Astrocyte (in vitro differentiated cells and primary cell): Measurements from ENCODE around the gene DIDO1. TPM values are rescaled to one million over a fixed set of nuclear protein-coding genes. Genes with fewer than 3 reads are reported as not detected.

Experiments used
- DNase-seq: peaks from one replicate; pipeline ENCODE4 v3.0.0-alpha.2; 2010; ENCODE audit warnings: low read depth
- FAIRE-seq: peaks from 2 replicates; lab custom pipeline; 2011; peaks lifted over from hg19 to GRCh38; lab: Jason Lieb, UNC
- H2AFZ ChIP-seq: 2 replicates; pipeline ENCODE4 v1.6.0; 2012; ENCODE audit warnings: low read depth, low read length, inconsistent platforms
- H3K27ac ChIP-seq: 2 replicates; pipeline ENCODE4 v1.5.1; 2011; ENCODE audit warnings: low read depth, low read length, inconsistent platforms
- H3K27me3 ChIP-seq: 2 replicates; pipeline ENCODE4 v1.6.0; 2011; ENCODE audit warnings: low read length, inconsistent platforms; ENCODE audit not compliant: insufficient read depth
- H3K36me3 ChIP-seq: 2 replicates; pipeline ENCODE4 v1.5.1; 2011; ENCODE audit warnings: low read length, inconsistent platforms; ENCODE audit not compliant: insufficient read depth
- H3K4me1 ChIP-seq: 2 replicates; pipeline ENCODE4 v1.5.1; 2011; ENCODE audit warnings: low read length, inconsistent platforms; ENCODE audit not compliant: insufficient read depth
- H3K4me2 ChIP-seq: 2 replicates; pipeline ENCODE4 v1.6.0; 2012; ENCODE audit warnings: low read length, inconsistent platforms
- H3K4me3 ChIP-seq: 2 replicates; pipeline ENCODE4 v1.5.1; 2011; ENCODE audit warnings: low read depth, mild to moderate bottlenecking, low read length, inconsistent platforms; ENCODE audit not compliant: insufficient read depth
- H3K79me2 ChIP-seq: 2 replicates; pipeline ENCODE4 v1.6.0; 2012; ENCODE audit warnings: mild to moderate bottlenecking, low read length, inconsistent platforms; ENCODE audit not compliant: insufficient read depth
- H3K9ac ChIP-seq: 2 replicates; pipeline ENCODE4 v1.6.0; 2012; ENCODE audit warnings: mild to moderate bottlenecking, low read length, inconsistent platforms
- H3K9me3 ChIP-seq: 2 replicates; pipeline ENCODE4 v1.5.1; 2012; ENCODE audit warnings: low read depth, mild to moderate bottlenecking, low read length, inconsistent platforms; ENCODE audit not compliant: insufficient read depth
- H4K20me1 ChIP-seq: 2 replicates; pipeline ENCODE4 v1.6.0; 2012; ENCODE audit warnings: low read length, inconsistent platforms; ENCODE audit not compliant: insufficient read depth
- H3K27ac Mint-ChIP-seq: one replicate; pipeline ENCODE4 v1.8.0; 2021; ENCODE audit warnings: mild to moderate bottlenecking, mixed read lengths; ENCODE audit not compliant: unreplicated experiment
- H3K27me3 Mint-ChIP-seq: one replicate; pipeline ENCODE4 v1.8.0; 2021; ENCODE audit warnings: low read depth, mixed read lengths; ENCODE audit not compliant: unreplicated experiment
- H3K36me3 Mint-ChIP-seq: one replicate; pipeline ENCODE4 v1.8.0; 2021; ENCODE audit warnings: low read depth, mixed read lengths; ENCODE audit not compliant: unreplicated experiment
- H3K4me1 Mint-ChIP-seq: one replicate; pipeline ENCODE4 v1.8.0; 2021; ENCODE audit warnings: low read depth, mixed read lengths; ENCODE audit not compliant: unreplicated experiment
- H3K4me3 Mint-ChIP-seq: one replicate; pipeline ENCODE4 v1.8.0; 2021; ENCODE audit warnings: mild to moderate bottlenecking, moderate library complexity, mixed read lengths; ENCODE audit not compliant: unreplicated experiment
- H3K9me3 Mint-ChIP-seq: one replicate; pipeline ENCODE4 v1.8.0; 2021; ENCODE audit warnings: mild to moderate bottlenecking, mixed read lengths; ENCODE audit not compliant: unreplicated experiment
- CTCF ChIP-seq: IDR thresholded peaks from 2 replicates; pipeline ENCODE4 v1.5.1; 2011; ENCODE audit warnings: low read depth, mild to moderate bottlenecking, inconsistent platforms, low read length, moderate library complexity; ENCODE audit not compliant: insufficient read depth
- EZH2 ChIP-seq: IDR thresholded peaks from 2 replicates; pipeline ENCODE4 v1.6.1; 2012; ENCODE audit warnings: mild to moderate bottlenecking, low read length, inconsistent platforms; ENCODE audit not compliant: insufficient read depth
- total RNA-seq: library from RNA; stranded (reverse); gene quantifications from 2 replicates; pipeline ENCODE4 v1.2.1, GENCODE V29; 2021

DIDO1 gene
- total RNA-seq, 1 donor from 2014 or later = 39.0 TPM

GRCh38 chr20:62858058-62858830 is 68.1 kb downstream of the DIDO1 start:
- H3K27ac Mint-ChIP-seq = no peak overlapping the region
- DNase-seq (no peak), FAIRE-seq (no peak)
- Histone ChIP-seq H3K36me3 (peaks cover 8% of the 10 kb centered on the region), H3K79me2 (peaks cover 20% of the 10 kb centered on the region), H3K4me3 (no peak overlapping the region), H3K9me3 (no peaks in the 10 kb centered on the region), H3K27me3 (no peaks in the 10 kb centered on the region), H2AFZ (no peak overlapping the region), H4K20me1 (peaks cover 44% of the 10 kb centered on the region), H3K27ac (no peak overlapping the region), H3K9ac (no peak overlapping the region), H3K4me2 (no peak overlapping the region), H3K4me1 (peaks cover 10% of the 10 kb centered on the region)
- no peak overlapping the region for H3K4me3 Mint-ChIP-seq
- TF ChIP-seq EZH2 (no peak), CTCF (no peak)
- H3K9me3 Mint-ChIP-seq = no peaks in the 10 kb centered on the region
- H3K4me1 Mint-ChIP-seq = peaks cover 18% of the 10 kb centered on the region
- peaks cover 12% of the 10 kb centered on the region for H3K36me3 Mint-ChIP-seq
- no peaks in the 10 kb centered on the region for H3K27me3 Mint-ChIP-seq

- FAIRE-seq (no peak), DNase-seq (no peak)
- Mint-ChIP-seq H3K4me3 (no peak overlapping the region), H3K27me3 (no peaks in the 10 kb centered on the region), H3K9me3 (no peaks in the 10 kb centered on the region), H3K36me3 (peaks cover 15% of the 10 kb centered on the region), H3K27ac (no peak overlapping the region), H3K4me1 (peaks cover 16% of the 10 kb centered on the region)
- H2AFZ ChIP-seq = no peak overlapping the region
- peaks cover 9% of the 10 kb centered on the region for H3K4me1 ChIP-seq
- H3K27me3 ChIP-seq = no peaks in the 10 kb centered on the region
- no peaks in the 10 kb centered on the region for H3K9me3 ChIP-seq
- no peak overlapping the region for H3K4me3 ChIP-seq
- H3K27ac ChIP-seq = no peak overlapping the region
- TF ChIP-seq CTCF (no peak), EZH2 (no peak)
- H3K79me2 ChIP-seq = peaks cover 24% of the 10 kb centered on the region
- H3K4me2 ChIP-seq = no peak overlapping the region
- H3K9ac ChIP-seq = no peak overlapping the region
- H3K36me3 ChIP-seq = peaks cover 15% of the 10 kb centered on the region
- H4K20me1 ChIP-seq = peaks cover 53% of the 10 kb centered on the region
These were observed 69.2 kb downstream of the DIDO1 start for GRCh38 chr20:62856931-62857619.
